WTC11 (cell line): ENCODE data around the gene GPR137B. TPM values are rescaled to one million over a fixed set of nuclear protein-coding genes. Genes with fewer than 3 reads are reported as not detected.

Source experiments
- ATAC-seq: fragments of 200-7000 bp; cut with Tn5 transposase; 2 replicates; pipeline ENCODE4 v1.10.0; 2021; ENCODE audit warnings: mild to moderate bottlenecking, moderate library complexity
- CTCF ChIA-PET: fragments of 300-600 bp; sonication (Branson Sonifier 250); formaldehyde crosslinking; loops from one replicate; lab custom pipeline; 2021; ENCODE audit warnings: antibody characterized with exemption; lab: Charles Lee
- POLR2A ChIA-PET: fragments of 350-600 bp; sonication (Branson Sonifier 250); formaldehyde crosslinking; loops from one replicate; lab custom pipeline; 2021; ENCODE audit warnings: antibody characterized with exemption; lab: Charles Lee
- DNase-seq: peaks from one replicate; pipeline ENCODE4 v3.0.0; 2021; ENCODE audit warnings: low spot score
- H3K27ac Mint-ChIP-seq: 2 replicates; pipeline ENCODE4 v1.8.0; 2021; ENCODE audit warnings: mixed read lengths
- H3K27me3 Mint-ChIP-seq: 2 replicates; pipeline ENCODE4 v1.8.0; 2021; ENCODE audit warnings: low read depth, mild to moderate bottlenecking, moderate library complexity, mixed read lengths
- H3K36me3 Mint-ChIP-seq: 2 replicates; pipeline ENCODE4 v1.8.0; 2021; ENCODE audit warnings: mixed read lengths
- H3K4me1 Mint-ChIP-seq: 2 replicates; pipeline ENCODE4 v1.8.0; 2022; ENCODE audit warnings: mixed read lengths
- H3K4me3 Mint-ChIP-seq: 2 replicates; pipeline ENCODE4 v1.8.0; 2021; ENCODE audit warnings: mild to moderate bottlenecking, moderate library complexity, mixed read lengths
- H3K9me3 Mint-ChIP-seq: 2 replicates; pipeline ENCODE4 v1.8.0; 2021; ENCODE audit warnings: mixed read lengths
- AFF4 ChIP-seq: sonication (generic); formaldehyde crosslinking; IDR thresholded peaks from 2 replicates; pipeline ENCODE4 v1.8.1; 2023; ENCODE audit warnings: mild to moderate bottlenecking, missing genetic modification reagents, borderline replicate concordance
- ATF6 ChIP-seq: sonication (generic); formaldehyde crosslinking; IDR thresholded peaks from 2 replicates; pipeline ENCODE4 v1.8.1; 2023; ENCODE audit warnings: mild to moderate bottlenecking, missing genetic modification reagents
- E2F5 ChIP-seq: sonication (generic); formaldehyde crosslinking; IDR thresholded peaks from 2 replicates; pipeline ENCODE4 v1.8.1; 2022; ENCODE audit warnings: mild to moderate bottlenecking, moderate library complexity, missing genetic modification reagents
- GTF2I ChIP-seq: fragments of 250-450 bp; sonication (Bioruptor Pico); conservative IDR thresholded peaks from 2 replicates; pipeline ENCODE4 v1.4.0; 2021; ENCODE audit warnings: mild to moderate bottlenecking
- JAZF1 ChIP-seq: fragments of 250-450 bp; sonication (Bioruptor Pico); IDR thresholded peaks from 2 replicates; pipeline ENCODE4 v1.9.0; 2021; ENCODE audit warnings: moderate library complexity, mild to moderate bottlenecking, inconsistent platforms
- MAX ChIP-seq: sonication (generic); formaldehyde crosslinking; IDR thresholded peaks from 2 replicates; pipeline ENCODE4 v1.8.0; 2022; ENCODE audit warnings: mild to moderate bottlenecking, missing genetic modification reagents
- NFATC4 ChIP-seq: fragments of 250-450 bp; sonication (Bioruptor Pico); IDR thresholded peaks from 2 replicates; pipeline ENCODE4 v1.9.0; 2021; ENCODE audit warnings: mild to moderate bottlenecking
- PRDM15 ChIP-seq: sonication (generic); formaldehyde crosslinking; IDR thresholded peaks from 2 replicates; pipeline ENCODE4 v1.8.0; 2022; ENCODE audit warnings: missing genetic modification reagents
- RORB ChIP-seq: fragments of 250-450 bp; sonication (Bioruptor Pico); IDR thresholded peaks from 2 replicates; pipeline ENCODE4 v1.9.0; 2021; ENCODE audit warnings: mild to moderate bottlenecking
- SOX15 ChIP-seq: fragments of 250-450 bp; sonication (Bioruptor Pico); IDR thresholded peaks from 2 replicates; pipeline ENCODE4 v1.9.0; 2021; ENCODE audit warnings: mild to moderate bottlenecking
- ZBTB43 ChIP-seq: sonication (generic); formaldehyde crosslinking; IDR thresholded peaks from 2 replicates; pipeline ENCODE4 v1.8.1; 2023; ENCODE audit warnings: mild to moderate bottlenecking, missing genetic modification reagents
- ZNF138 ChIP-seq: sonication (generic); formaldehyde crosslinking; conservative IDR thresholded peaks from 2 replicates; pipeline ENCODE4 v1.8.1; 2022; ENCODE audit warnings: mild to moderate bottlenecking, moderate library complexity, missing genetic modification reagents
- ZNF232 ChIP-seq: sonication (generic); formaldehyde crosslinking; IDR thresholded peaks from 2 replicates; pipeline ENCODE4 v1.8.0; 2022; ENCODE audit warnings: mild to moderate bottlenecking, missing genetic modification reagents
- ZNF263 ChIP-seq: sonication (generic); formaldehyde crosslinking; IDR thresholded peaks from 2 replicates; pipeline ENCODE4 v1.8.1; 2022; ENCODE audit warnings: low read depth, mild to moderate bottlenecking, moderate library complexity, missing genetic modification reagents
- ZNF396 ChIP-seq: fragments of 250-450 bp; sonication (Bioruptor Pico); IDR thresholded peaks from 2 replicates; pipeline ENCODE4 v1.8.0; 2021; ENCODE audit warnings: mild to moderate bottlenecking, moderate library complexity, borderline replicate concordance
- total RNA-seq: library from RNA; stranded (reverse); gene quantifications from 3 replicates; pipeline ENCODE4 v1.2.3, GENCODE V29; 2021

Gene GPR137B
- total RNA-seq, 1 experiment from 2014 or later, result 6.3 TPM

- ATAC-seq, result no peak
- TF ChIP-seq SOX15 (CRISPR knock-in tag) (no peak), ZNF396 (CRISPR knock-in tag) (no peak), ZNF232 (no peak), ZNF263 (CRISPR knock-in tag) (no peak), ATF6 (CRISPR knock-in tag) (no peak), MAX (CRISPR knock-in tag) (no peak), ZNF138 (CRISPR knock-in tag) (no peak), PRDM15 (CRISPR knock-in tag) (no peak)
- TF ChIP-seq, all 79 proteins: peak for 0
- Mint-ChIP-seq H3K27me3 (peaks cover 7% of the 10 kb centered on the region), H3K4me1 (peaks cover 3% of the 10 kb centered on the region), H3K9me3 (peaks cover 31% of the 10 kb centered on the region), H3K36me3 (peaks cover 38% of the 10 kb centered on the region), H3K4me3 (no peak overlapping the region), H3K27ac (no peak overlapping the region)
- CTCF ChIA-PET, result no interaction called here
- POLR2A ChIA-PET, result no interaction called here
- no peak for DNase-seq
These were observed 23.1 kb downstream of the GPR137B start for GRCh38 chr1:236165238-236165981.

GRCh38 chr1:236166041-236166440 lies 23.7 kb downstream of the GPR137B start:
- H3K9me3 Mint-ChIP-seq, result peaks cover 26% of the 10 kb centered on the region
- H3K36me3 Mint-ChIP-seq, result peaks cover 31% of the 10 kb centered on the region
- ChIA-PET POLR2A (no interaction called here), CTCF (no interaction called here)
- no peak overlapping the region for H3K4me3 Mint-ChIP-seq
- peaks cover 7% of the 10 kb centered on the region for H3K27me3 Mint-ChIP-seq
- DNase-seq (no peak), ATAC-seq (no peak)
- TF ChIP-seq GTF2I (no peak), RORB (CRISPR knock-in tag) (no peak), ZBTB43 (CRISPR knock-in tag) (no peak), NFATC4 (CRISPR knock-in tag) (no peak), JAZF1 (CRISPR knock-in tag) (no peak), E2F5 (CRISPR knock-in tag) (no peak), AFF4 (CRISPR knock-in tag) (no peak)
- H3K4me1 Mint-ChIP-seq, result peaks cover 3% of the 10 kb centered on the region
- no peak overlapping the region for H3K27ac Mint-ChIP-seq
